HepG2 (cell line): ENCODE results near the gene ACTG2. TPM values are rescaled to one million over a fixed set of nuclear protein-coding genes. Genes with fewer than 3 reads are reported as not detected.

Experiments used
- ARNT2 ChIP-seq: sonication (generic); formaldehyde crosslinking; IDR thresholded peaks from 2 replicates; pipeline ENCODE4 v1.8.0; 2022; ENCODE audit warnings: mild to moderate bottlenecking, low read depth, missing genetic modification reagents, moderate library complexity
- ATAD3A ChIP-seq: sonication (generic); formaldehyde crosslinking; IDR thresholded peaks from 2 replicates; pipeline ENCODE4 v1.4.0; 2020; ENCODE audit warnings: missing genetic modification reagents
- CHD2 ChIP-seq: IDR thresholded peaks from 2 replicates; pipeline ENCODE4 v1.6.1; 2011; ENCODE audit warnings: low read depth, low read length, improper control_type of control experiment
- HNRNPL ChIP-seq: fragments of 200-400 bp; formaldehyde crosslinking; IDR thresholded peaks from 2 replicates; pipeline ENCODE4 v1.6.1; 2017; ENCODE audit warnings: mild to moderate bottlenecking, low read depth, low read length
- KMT2A ChIP-seq: sonication (generic); formaldehyde crosslinking; IDR thresholded peaks from 2 replicates; pipeline ENCODE4 v1.4.0; 2020; ENCODE audit warnings: missing genetic modification reagents
- NCOA2 ChIP-seq: sonication (generic); formaldehyde crosslinking; IDR thresholded peaks from 2 replicates; pipeline ENCODE4 v1.8.0; 2022; ENCODE audit warnings: inconsistent platforms
- SRY ChIP-seq: sonication (generic); formaldehyde crosslinking; IDR thresholded peaks from 2 replicates; pipeline ENCODE4 v1.8.0; 2022; ENCODE audit warnings: mild to moderate bottlenecking, missing genetic modification reagents
- THAP8 ChIP-seq: sonication (generic); formaldehyde crosslinking; IDR thresholded peaks from 2 replicates; pipeline ENCODE4 v1.5.1; 2020; ENCODE audit warnings: missing genetic modification reagents, mild to moderate bottlenecking, borderline replicate concordance
- ZNF101 ChIP-seq: sonication (generic); formaldehyde crosslinking; IDR thresholded peaks from 2 replicates; pipeline ENCODE4 v1.4.0; 2020; ENCODE audit warnings: mild to moderate bottlenecking, low read depth, missing genetic modification reagents, borderline replicate concordance
- ZNF543 ChIP-seq: sonication (generic); formaldehyde crosslinking; IDR thresholded peaks from 2 replicates; pipeline ENCODE4 v1.4.0; 2020; ENCODE audit warnings: mild to moderate bottlenecking, missing genetic modification reagents
- ZNF569 ChIP-seq: sonication (generic); formaldehyde crosslinking; IDR thresholded peaks from 2 replicates; pipeline ENCODE4 v1.5.0; 2020; ENCODE audit warnings: mild to moderate bottlenecking, missing genetic modification reagents, moderate library complexity, borderline replicate concordance
- ZSCAN22 ChIP-seq: sonication (generic); formaldehyde crosslinking; IDR thresholded peaks from 2 replicates; pipeline ENCODE4 v1.4.0; 2020; ENCODE audit warnings: mild to moderate bottlenecking, missing genetic modification reagents
- polyA plus RNA-seq, 8 experiments: library from polyadenylated mRNA; depleted of rRNA in 3 of 8; stranded (reverse) in 7 of 8; unstranded in 1 of 8; fragments of >200 nt; fragmentation: Illumina TruSeq in 4 of 8; extraction: Trizol in 4 of 8; gene quantifications; 2 replicates each; pipeline versions ENCODE4 v1.2.1 to v1.2.3, GENCODE V29; 2011 to 2016; ENCODE audit warnings: low read depth in 4 of 8, missing spikeins in 1 of 8, mixed read lengths in 1 of 8; ENCODE audit not compliant: insufficient read depth in 1 of 8
- total RNA-seq, 5 experiments: library from RNA; depleted of rRNA; stranded (reverse); fragments of >200 nt; fragmentation: Illumina TruSeq; extraction: Trizol; gene quantifications; 2 replicates each; pipeline ENCODE4 v1.2.3, GENCODE V29; 2016; ENCODE audit warnings: low read depth in 1 of 5
- TF ChIP-seq, protein P1 (sequence below): IDR thresholded peaks from 2 replicates; pipeline ENCODE4 v1.6.1; 2016; ENCODE audit warnings: low read depth, missing genetic modification reagents, missing compliant biosample characterization
- TF ChIP-seq, protein P2 (sequence below): sonication (generic); formaldehyde crosslinking; conservative IDR thresholded peaks from 2 replicates; pipeline ENCODE4 v1.4.0; 2020; ENCODE audit warnings: missing genetic modification reagents
- TF ChIP-seq, protein P3 (sequence below): sonication (generic); formaldehyde crosslinking; IDR thresholded peaks from 2 replicates; pipeline ENCODE4 v1.8.0; 2022; ENCODE audit warnings: missing genetic modification reagents, mild to moderate bottlenecking, moderate library complexity, borderline replicate concordance
- TF ChIP-seq, protein P4 (sequence below): sonication (generic); formaldehyde crosslinking; IDR thresholded peaks from 2 replicates; pipeline ENCODE4 v1.4.0; 2020; ENCODE audit warnings: missing genetic modification reagents

The ACTG2 gene
- total and polyA plus RNA-seq, 2 of the 13 experiments (the other 11 are each of a cell fraction or from before 2014, with no cell fraction given): 0.13 TPM; not detected in 1

DNA sequence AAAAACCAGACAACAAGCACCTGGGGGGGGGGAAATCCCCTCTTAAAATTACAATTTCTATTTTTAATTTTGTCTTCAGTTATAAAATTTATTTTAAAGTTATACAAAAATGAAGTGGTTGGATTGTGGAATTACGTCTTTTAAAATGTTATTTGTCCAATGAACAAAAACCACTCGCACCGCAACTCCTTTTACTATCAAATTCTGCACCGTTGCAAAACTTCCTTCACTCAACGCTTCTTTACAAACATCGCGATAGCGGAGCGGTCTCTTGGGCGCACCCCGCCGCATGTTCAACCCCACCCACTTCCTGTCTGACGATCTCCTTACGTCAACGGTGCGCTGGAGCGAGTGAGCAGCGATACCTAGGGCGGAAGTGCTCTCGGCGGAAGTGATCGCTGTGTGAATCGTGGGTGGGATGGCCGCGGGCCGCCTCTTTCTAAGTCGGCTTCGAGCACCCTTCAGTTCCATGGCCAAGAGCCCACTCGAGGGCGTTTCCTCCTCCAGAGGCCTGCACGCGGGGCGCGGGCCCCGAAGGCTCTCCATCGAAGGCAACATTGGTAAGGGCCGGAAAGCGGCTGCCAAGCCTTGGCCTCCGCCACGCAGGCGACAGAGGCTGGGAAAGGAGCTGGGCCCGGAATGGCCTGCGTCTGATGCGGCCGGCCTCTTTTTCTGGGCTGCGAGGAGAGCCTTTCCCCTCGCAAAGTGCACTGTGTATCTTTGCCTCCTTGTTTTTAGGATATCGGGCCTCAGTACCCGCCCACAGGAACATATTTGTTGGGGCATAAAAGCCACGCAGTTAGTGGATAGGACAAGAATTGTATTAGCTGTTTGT, 33.9 kb downstream of the ACTG2 start, which contains the start of gene DGUOK (continued):
- TF ChIP-seq KMT2A (CRISPR knock-in tag) (peak; percentile 98), THAP8 (CRISPR knock-in tag) (no peak; the same call in 1 of the 2 replicates), ZNF569 (CRISPR knock-in tag) (no peak; the same call in 1 of the 2 replicates), ZNF101 (CRISPR knock-in tag) (0 out of 2 replicates have a peak, but pooled peaks have one; percentile 88), SRY (CRISPR knock-in tag) (peak; percentile 97), ZNF543 (CRISPR knock-in tag) (peak; percentile 91), ATAD3A (CRISPR knock-in tag) (no peak), ARNT2 (CRISPR knock-in tag) (peak; percentile 97), ZSCAN22 (0 out of 2 replicates have a peak, but pooled peaks have one; percentile 25), NCOA2 (CRISPR knock-in tag) (peak; percentile 74; the same call in 1 of the 2 replicates), HNRNPL (0 out of 2 replicates have a peak, but pooled peaks have one; percentile 47), CHD2 (peak; percentile 98)
- TF ChIP-seq, protein P1, sequence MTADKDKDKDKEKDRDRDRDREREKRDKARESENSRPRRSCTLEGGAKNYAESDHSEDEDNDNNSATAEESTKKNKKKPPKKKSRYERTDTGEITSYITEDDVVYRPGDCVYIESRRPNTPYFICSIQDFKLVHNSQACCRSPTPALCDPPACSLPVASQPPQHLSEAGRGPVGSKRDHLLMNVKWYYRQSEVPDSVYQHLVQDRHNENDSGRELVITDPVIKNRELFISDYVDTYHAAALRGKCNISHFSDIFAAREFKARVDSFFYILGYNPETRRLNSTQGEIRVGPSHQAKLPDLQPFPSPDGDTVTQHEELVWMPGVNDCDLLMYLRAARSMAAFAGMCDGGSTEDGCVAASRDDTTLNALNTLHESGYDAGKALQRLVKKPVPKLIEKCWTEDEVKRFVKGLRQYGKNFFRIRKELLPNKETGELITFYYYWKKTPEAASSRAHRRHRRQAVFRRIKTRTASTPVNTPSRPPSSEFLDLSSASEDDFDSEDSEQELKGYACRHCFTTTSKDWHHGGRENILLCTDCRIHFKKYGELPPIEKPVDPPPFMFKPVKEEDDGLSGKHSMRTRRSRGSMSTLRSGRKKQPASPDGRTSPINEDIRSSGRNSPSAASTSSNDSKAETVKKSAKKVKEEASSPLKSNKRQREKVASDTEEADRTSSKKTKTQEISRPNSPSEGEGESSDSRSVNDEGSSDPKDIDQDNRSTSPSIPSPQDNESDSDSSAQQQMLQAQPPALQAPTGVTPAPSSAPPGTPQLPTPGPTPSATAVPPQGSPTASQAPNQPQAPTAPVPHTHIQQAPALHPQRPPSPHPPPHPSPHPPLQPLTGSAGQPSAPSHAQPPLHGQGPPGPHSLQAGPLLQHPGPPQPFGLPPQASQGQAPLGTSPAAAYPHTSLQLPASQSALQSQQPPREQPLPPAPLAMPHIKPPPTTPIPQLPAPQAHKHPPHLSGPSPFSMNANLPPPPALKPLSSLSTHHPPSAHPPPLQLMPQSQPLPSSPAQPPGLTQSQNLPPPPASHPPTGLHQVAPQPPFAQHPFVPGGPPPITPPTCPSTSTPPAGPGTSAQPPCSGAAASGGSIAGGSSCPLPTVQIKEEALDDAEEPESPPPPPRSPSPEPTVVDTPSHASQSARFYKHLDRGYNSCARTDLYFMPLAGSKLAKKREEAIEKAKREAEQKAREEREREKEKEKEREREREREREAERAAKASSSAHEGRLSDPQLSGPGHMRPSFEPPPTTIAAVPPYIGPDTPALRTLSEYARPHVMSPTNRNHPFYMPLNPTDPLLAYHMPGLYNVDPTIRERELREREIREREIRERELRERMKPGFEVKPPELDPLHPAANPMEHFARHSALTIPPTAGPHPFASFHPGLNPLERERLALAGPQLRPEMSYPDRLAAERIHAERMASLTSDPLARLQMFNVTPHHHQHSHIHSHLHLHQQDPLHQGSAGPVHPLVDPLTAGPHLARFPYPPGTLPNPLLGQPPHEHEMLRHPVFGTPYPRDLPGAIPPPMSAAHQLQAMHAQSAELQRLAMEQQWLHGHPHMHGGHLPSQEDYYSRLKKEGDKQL (CRISPR knock-in tag): peak; percentile 66; the same call in 1 of the 2 replicates
- TF ChIP-seq, protein P2, sequence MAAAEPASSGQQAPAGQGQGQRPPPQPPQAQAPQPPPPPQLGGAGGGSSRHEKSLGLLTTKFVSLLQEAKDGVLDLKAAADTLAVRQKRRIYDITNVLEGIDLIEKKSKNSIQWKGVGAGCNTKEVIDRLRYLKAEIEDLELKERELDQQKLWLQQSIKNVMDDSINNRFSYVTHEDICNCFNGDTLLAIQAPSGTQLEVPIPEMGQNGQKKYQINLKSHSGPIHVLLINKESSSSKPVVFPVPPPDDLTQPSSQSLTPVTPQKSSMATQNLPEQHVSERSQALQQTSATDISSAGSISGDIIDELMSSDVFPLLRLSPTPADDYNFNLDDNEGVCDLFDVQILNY (CRISPR knock-in tag): 0 out of 2 replicates have a peak, but pooled peaks have one; percentile 28
- TF ChIP-seq, protein P3, sequence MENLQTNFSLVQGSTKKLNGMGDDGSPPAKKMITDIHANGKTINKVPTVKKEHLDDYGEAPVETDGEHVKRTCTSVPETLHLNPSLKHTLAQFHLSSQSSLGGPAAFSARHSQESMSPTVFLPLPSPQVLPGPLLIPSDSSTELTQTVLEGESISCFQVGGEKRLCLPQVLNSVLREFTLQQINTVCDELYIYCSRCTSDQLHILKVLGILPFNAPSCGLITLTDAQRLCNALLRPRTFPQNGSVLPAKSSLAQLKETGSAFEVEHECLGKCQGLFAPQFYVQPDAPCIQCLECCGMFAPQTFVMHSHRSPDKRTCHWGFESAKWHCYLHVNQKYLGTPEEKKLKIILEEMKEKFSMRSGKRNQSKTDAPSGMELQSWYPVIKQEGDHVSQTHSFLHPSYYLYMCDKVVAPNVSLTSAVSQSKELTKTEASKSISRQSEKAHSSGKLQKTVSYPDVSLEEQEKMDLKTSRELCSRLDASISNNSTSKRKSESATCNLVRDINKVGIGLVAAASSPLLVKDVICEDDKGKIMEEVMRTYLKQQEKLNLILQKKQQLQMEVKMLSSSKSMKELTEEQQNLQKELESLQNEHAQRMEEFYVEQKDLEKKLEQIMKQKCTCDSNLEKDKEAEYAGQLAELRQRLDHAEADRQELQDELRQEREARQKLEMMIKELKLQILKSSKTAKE (CRISPR knock-in tag): no peak
- TF ChIP-seq, protein P4, sequence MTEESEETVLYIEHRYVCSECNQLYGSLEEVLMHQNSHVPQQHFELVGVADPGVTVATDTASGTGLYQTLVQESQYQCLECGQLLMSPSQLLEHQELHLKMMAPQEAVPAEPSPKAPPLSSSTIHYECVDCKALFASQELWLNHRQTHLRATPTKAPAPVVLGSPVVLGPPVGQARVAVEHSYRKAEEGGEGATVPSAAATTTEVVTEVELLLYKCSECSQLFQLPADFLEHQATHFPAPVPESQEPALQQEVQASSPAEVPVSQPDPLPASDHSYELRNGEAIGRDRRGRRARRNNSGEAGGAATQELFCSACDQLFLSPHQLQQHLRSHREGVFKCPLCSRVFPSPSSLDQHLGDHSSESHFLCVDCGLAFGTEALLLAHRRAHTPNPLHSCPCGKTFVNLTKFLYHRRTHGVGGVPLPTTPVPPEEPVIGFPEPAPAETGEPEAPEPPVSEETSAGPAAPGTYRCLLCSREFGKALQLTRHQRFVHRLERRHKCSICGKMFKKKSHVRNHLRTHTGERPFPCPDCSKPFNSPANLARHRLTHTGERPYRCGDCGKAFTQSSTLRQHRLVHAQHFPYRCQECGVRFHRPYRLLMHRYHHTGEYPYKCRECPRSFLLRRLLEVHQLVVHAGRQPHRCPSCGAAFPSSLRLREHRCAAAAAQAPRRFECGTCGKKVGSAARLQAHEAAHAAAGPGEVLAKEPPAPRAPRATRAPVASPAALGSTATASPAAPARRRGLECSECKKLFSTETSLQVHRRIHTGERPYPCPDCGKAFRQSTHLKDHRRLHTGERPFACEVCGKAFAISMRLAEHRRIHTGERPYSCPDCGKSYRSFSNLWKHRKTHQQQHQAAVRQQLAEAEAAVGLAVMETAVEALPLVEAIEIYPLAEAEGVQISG (CRISPR knock-in tag): peak; percentile 95
